Measurements from ENCODE around the gene RAB22A. TPM values are rescaled to one million over a fixed set of nuclear protein-coding genes. Genes with fewer than 3 reads are reported as not detected.

The RAB22A gene
- total and polyA plus RNA-seq, 2 donors (not counting 3 experiments of a cell fraction or from before 2014, with no cell fraction given) = 8.6 to 16.3 TPM

- intact Hi-C loops (cut with micrococcal nuclease) (no loop called here), dilution Hi-C loops (cut with MboI; ENCODE audit: extremely low pct_ligation_motif_present, low sequenced_read_pairs) (no loop called here)
- BruUV-seq (replicated peaks) = no TSS peak
- H3K4me1 ChIP-seq (ENCODE audit: control insufficient read depth, extremely low read depth, insufficient read depth, low read length) = peaks cover 13% of the 10 kb centered on the region
- POLR2A ChIA-PET = no interaction called here
- peaks cover 4 to 13% of the 10 kb centered on the region in 2 experiments for H3K36me3 ChIP-seq (ENCODE audit: control insufficient read depth in 2 of 2, extremely low read depth in 1 of 2, insufficient read depth in 2 of 2, low read length in 2 of 2)
- no peak overlapping the region for H2AFZ ChIP-seq (ENCODE audit: low read depth, low read length)
- no peaks in the 10 kb centered on the region for H3K27me3 ChIP-seq (ENCODE audit: control insufficient read depth in 2 of 2, insufficient read depth in 2 of 2, low read length in 2 of 2)
- H3K4me3 ChIP-seq (replicated peaks in 1 of 3; ENCODE audit: insufficient read depth in 1 of 3, low read depth in 1 of 3, low read length in 3 of 3) = no peak overlapping the region
- H3K9ac ChIP-seq (replicated peaks; ENCODE audit: extremely low read depth, insufficient read depth, low read length) = no peak overlapping the region
- no peaks in the 10 kb centered on the region for H4K20me1 ChIP-seq (replicated peaks; ENCODE audit: control insufficient read depth, extremely low read depth, insufficient read depth, low read length)
- no peak for FAIRE-seq
- H3K79me2 ChIP-seq (ENCODE audit: control insufficient read depth, insufficient read depth, low read length) = no peaks in the 10 kb centered on the region
- no peak for DNase-seq (ENCODE audit: low read depth, low spot score)
- TF ChIP-seq MAX (IDR thresholded peaks at IDR 0.05; ENCODE audit: insufficient read depth, insufficient read length) (no peak), CTCF (IDR thresholded peaks at IDR 0.05; ENCODE audit: extremely low read depth in 1 of 2, insufficient read depth in 1 of 2, low read depth in 1 of 2, low read length in 2 of 2) (no peak), EZH2 (IDR thresholded peaks at IDR 0.05; ENCODE audit: borderline replicate concordance, low read depth, low read length, severe bottlenecking) (no peak), MYC (IDR thresholded peaks at IDR 0.05; ENCODE audit: low read depth, low read length) (no peak), FOS (IDR thresholded peaks at IDR 0.05; ENCODE audit: borderline replicate concordance, insufficient read depth, low read length) (no peak), JUN (IDR thresholded peaks at IDR 0.05; ENCODE audit: borderline replicate concordance, insufficient read depth, insufficient read length, low read depth) (no peak), POLR2AphosphoS5 (IDR thresholded peaks at IDR 0.05; ENCODE audit: insufficient read depth, low read depth, low read length) (no peak), POLR2A (IDR thresholded peaks at IDR 0.05; ENCODE audit: low read depth, low read length) (no peak), GATA2 (IDR thresholded peaks at IDR 0.05; ENCODE audit: insufficient read depth, insufficient read length, low read depth, low read length) (no peak)
- CTCF ChIA-PET = no interaction called here
- no peaks in the 10 kb centered on the region for H3K9me1 ChIP-seq (replicated peaks; ENCODE audit: control insufficient read depth, extremely low read depth, insufficient read depth, low read length)
- no peak overlapping the region for H3K4me2 ChIP-seq (ENCODE audit: insufficient read depth, low read length)
- no peak overlapping the region for H3K27ac ChIP-seq (ENCODE audit: insufficient read depth, low read depth, low read length)
- no peaks in the 10 kb centered on the region for H3K9me3 ChIP-seq (replicated peaks; ENCODE audit: control insufficient read depth, insufficient read depth, low read length)
Observed at GRCh38 chr20:58268421-58268821, 41.1 kb upstream of the RAB22A start.
